Right ventricle myocardium superior (tissue), 1 donor: ENCODE results near the gene SOCS3. TPM values are rescaled to one million over a fixed set of nuclear protein-coding genes. Genes with fewer than 3 reads are reported as not detected.

Experiments
- total RNA-seq: library from RNA; stranded (reverse); fragmentation: NEBNext Ultra II Directional; extraction: Animal tissue kit (Norgen Biotek cat#: 25700); gene quantifications from one replicate; pipeline ENCODE4 v1.2.1, GENCODE V29; 2021
- donor health status: DM: no; HTN: yes; CAD: no; lungs with severe emphysema.

Gene SOCS3
- total RNA-seq, 1 donor from 2014 or later = 10.5 TPM

Other genes with a start within 250 kb of the SOCS3 start
- 57.2 TPM for gene TMC6, start 231.3 kb downstream of the SOCS3 start, total RNA-seq
- gene TMC8, start 229.3 kb downstream of the SOCS3 start, total RNA-seq = 1.6 TPM
- not detected for gene C17orf99, start 213.7 kb downstream of the SOCS3 start, total RNA-seq
- 99.8 TPM for gene SYNGR2, start 191.5 kb downstream of the SOCS3 start, total RNA-seq
- gene TK1, start 173.0 kb downstream of the SOCS3 start, total RNA-seq = 2.6 TPM
- 32.7 TPM for gene AFMID, start 172.7 kb downstream of the SOCS3 start, total RNA-seq
- gene BIRC5, start 145.8 kb downstream of the SOCS3 start, total RNA-seq = 1.7 TPM
- not detected for gene TMEM235, start 128.4 kb downstream of the SOCS3 start, total RNA-seq
- gene PGS1, start 18.6 kb upstream of the SOCS3 start, total RNA-seq = 18.1 TPM
- gene DNAH17, start 217.3 kb upstream of the SOCS3 start, total RNA-seq = not detected